Activated CD4-positive, alpha-beta T cell treated with anti-CD3 and anti-CD28 coated beads, Interleukin-2, amount 50 U/mL, for 4 hours (primary cell): ENCODE results near the gene STK32A.

Experiments used
- DNase-seq, 2 experiments: peaks; one replicate each; pipeline ENCODE4 v3.0.0-alpha.2; 2020

STK32A gene

DNA sequence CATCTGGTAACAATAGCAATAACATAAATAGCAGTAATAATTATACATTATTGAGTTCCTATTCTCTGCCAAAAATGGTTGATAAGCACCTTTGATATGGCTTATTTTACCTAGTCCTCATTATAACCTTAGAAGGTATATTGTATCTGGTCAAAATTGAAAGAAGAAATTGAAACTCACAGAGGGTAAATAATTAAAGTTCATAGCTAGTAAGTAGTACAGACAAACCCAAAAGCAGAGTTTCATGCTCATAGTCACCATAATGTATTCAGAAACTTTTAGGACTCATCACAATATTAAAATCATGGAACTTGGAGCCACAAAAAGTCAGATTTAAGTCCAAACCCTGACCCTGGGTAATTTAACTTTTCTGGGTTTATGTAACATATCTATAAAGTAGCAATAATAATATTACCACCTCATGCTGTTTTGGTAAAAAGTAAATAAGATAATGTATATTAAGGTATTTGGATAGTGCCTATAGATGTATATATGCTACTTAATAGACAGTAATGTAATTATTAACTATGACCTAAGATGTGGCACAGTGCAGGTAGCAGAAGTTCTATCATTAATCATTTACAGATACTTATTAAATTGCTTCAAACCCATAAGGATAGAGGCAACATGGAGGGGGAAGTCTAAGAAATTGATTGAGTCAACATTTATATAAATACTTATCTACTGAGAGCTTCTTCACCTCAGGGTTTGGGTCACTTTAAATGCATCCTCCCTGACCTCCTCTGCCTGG lies 32.4 kb downstream of the STK32A start:
- DNase-seq, result no peak

DNA sequence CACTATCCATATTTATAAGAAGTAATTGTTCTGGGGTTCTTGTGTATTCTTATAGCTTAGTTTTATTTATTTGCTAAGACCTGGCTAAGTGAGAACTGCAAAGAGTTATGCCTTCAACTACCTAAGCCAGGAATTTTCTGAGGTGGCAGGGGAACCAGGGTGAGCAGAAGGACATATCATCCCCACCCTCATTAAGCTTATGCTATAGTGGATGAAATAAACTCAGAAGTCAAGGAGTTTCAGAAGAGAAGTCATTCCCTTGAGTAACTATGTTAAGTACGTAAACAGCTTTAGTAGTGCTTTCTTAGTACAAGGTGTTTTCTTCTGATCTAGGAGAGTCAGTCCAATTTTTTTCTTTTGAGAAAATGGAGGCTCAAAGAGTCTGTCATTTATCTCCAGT lies 41.7 kb downstream of the STK32A start:
- DNase-seq, result no peak

DNA sequence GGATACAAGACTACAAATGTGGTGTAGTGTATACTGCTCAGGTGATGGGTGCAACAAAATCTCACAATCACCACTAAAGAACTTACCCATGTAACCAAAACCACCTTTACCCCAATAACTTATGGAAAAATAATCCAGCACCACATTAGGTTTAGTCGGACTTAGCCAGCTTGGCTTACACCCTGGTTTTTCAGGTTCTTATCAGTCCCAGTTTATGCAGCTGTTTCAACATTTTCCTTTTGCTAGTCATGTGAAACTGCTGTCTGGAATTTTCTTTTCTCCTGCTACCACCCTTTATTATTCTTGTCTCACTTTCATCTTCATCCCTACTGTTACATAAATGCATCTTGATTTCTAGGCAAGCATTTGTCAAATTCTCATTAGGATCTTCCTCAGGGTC lies 51.5 kb downstream of the STK32A start:
- DNase-seq, result no peak

DNA sequence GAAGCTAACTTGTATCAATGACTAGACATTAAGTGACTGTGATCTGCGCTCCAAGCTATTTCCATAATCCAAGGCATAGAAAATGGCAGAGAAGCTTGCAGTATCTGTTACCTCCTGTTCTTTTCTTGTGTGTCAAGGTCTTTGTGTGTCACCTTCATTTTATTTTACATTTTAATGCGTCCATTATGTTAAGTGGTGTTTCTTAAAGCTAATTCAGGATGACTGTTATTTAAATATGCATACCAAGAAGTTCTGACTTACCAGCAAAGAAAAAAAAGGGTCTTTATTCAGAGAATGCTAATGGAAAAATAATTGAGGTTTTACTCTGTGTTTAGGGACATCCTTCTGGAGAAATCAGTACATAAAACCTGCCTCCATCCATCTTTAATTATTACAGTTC lies 52.3 kb downstream of the STK32A start:
- no peak for DNase-seq

DNA sequence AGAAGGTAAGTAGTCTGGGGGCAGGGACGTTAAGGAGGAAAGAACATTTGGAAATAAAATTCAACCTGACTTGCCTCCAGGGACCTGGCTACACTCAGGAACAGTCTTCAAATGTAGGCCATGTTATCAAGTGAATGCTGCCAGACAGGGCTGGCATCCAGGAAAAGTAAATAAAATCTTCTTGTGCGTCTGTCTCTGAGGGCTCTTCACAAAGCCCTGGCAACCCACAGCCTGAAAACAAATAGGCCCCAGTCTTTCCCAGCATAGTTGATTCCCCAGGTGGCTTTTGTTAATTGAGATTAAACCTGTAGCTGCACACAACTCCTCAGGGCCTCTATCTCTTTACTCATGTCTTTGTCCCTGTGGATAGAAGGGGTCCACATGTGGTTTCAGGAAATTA lies 55.4 kb downstream of the STK32A start:
- DNase-seq, result no peak

DNA sequence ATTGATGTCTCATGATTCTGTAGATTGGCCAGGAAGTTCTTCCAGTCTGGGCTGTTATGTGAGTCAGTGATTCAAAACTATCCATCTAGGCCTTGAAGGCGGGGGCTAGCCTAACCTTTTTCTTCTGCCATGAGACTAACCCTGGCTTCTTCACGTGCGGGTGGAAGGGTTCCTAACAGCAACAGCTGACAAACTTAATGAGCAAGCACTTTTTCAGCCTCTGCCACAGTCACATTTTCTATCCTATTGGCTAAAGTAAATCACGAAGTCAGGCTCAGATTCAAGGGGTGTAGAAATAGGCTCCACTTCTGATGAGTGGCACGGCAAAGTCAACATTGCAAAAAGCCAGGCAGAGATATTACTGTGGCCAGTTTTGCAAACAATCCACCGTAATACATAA lies 68.4 kb downstream of the STK32A start:
- DNase-seq, result no peak

DNA sequence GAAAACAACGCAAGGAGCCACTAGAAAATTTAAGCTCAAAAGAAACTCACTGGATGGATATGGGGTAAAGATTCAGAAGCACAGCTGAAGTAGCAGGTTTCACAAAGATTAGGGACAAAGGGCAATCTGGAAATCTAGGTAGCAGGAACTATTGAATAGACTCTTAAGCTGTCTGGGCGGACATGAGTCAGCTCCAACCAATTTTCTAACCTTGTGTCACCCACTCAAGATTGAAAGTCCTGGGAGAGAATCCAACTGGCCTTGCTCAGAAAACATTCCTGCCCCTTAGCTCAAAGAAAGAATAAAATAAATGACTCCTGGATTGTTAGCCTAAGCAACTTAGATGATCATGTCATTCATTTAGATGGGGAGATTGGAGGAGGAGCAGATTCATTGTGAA lies 69.2 kb downstream of the STK32A start:
- DNase-seq, result no peak

DNA sequence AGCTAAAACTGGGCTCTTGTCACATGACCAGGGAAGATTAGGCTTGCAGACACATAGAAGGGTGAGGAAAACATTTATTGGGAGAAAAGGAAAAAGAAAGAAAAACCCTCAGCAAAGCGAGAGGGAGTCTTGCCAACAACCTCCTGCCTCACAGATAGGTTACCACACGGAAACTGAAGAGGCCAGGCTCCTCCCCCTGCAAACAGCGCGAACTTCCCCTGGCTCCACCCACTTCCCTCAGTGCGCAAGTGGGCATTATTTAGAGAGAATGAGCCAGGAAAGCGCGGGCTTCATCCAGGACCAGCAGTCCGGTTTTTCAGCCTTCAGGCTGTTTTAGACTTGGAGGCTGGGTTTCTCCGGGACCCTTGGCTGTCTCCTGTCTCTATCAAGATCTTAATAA lies 70.3 kb downstream of the STK32A start:
- no peak for DNase-seq

DNA sequence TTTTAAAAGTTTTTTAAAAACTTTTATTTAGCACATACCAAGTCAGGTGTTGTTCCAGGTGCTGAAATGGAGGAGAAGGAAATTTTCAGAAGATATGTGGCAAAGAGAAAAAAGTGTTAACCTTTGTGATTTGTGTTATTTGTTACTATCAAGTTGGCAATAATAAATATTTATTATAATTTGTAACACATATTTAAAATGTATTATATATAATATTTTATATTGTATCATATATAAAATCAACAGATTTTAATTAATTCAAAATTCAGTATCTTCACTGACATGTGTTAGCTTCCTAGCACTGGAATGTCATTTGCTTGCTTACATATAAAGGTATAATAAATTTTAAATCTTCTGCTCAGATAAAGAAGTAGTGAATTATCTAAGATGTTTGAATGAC lies 71.5 kb downstream of the STK32A start:
- DNase-seq, result no peak

DNA sequence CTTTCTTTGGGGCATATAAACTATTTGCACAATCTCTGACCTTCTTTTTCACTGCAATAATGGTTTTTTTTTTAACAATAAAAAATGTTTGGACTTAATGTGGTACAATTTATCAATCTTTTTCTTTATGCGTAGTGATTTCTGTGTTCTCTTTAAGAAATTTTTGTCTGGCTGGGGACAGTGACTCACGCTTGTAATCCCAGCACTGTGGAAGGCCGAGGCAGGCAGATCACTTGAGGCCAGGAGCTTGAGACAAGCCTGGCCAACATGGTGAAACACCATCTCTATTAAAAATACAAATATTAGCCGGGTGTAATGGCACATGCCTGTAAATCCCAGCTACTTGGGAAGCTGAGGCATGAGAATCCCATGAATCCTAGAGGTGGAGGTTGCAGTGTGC lies 72.3 kb downstream of the STK32A start:
- DNase-seq, result no peak

DNA sequence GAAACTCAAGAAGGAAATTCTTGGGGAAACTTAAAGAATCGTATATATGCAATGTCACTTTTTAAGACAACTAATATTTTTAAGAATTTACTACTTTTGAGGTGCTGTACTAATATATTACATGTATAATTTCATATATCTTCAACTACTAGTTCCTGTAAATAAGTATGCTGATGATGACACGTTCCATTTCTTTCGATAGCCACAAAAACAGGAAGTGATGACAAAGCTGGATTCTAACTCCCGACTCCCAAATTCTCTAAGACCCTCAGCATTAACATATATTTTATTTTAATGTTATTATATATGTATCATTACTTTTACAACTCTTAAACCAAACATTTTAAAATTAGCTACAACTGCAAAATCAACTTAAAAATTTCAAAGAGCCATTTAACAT lies 74.8 kb downstream of the STK32A start:
- DNase-seq, result no peak

DNA sequence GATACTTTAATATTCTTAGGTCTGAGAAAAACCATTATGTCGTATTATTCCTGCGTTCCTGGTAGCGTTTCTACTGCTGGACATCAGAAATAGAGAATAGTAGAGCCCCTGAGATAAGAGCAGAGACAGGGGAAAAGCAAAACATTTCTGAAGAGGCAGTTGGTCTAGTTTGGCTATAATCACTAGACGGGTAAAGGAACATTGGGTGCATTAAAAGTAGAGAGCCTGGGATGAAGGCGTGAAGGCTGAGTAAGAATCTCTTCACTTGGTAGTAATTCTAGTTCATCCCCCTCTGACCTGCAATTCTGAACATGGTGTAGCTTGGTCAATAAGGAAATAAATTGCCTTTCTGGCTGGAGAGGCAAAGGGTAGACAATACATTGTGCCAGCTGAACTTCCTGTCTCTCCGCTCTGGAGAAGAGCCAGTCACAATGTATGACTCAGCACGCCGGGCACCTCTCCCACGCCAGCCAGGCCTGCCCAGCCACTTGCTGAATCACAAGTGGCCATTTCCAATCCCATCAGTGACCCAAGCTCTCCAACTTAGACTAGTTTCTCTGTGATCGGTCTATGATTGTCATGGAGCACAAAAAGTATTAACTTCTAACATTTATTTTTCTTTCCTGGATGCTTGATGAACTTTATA lies 75.4 kb downstream of the STK32A start:
- no peak for DNase-seq

DNA sequence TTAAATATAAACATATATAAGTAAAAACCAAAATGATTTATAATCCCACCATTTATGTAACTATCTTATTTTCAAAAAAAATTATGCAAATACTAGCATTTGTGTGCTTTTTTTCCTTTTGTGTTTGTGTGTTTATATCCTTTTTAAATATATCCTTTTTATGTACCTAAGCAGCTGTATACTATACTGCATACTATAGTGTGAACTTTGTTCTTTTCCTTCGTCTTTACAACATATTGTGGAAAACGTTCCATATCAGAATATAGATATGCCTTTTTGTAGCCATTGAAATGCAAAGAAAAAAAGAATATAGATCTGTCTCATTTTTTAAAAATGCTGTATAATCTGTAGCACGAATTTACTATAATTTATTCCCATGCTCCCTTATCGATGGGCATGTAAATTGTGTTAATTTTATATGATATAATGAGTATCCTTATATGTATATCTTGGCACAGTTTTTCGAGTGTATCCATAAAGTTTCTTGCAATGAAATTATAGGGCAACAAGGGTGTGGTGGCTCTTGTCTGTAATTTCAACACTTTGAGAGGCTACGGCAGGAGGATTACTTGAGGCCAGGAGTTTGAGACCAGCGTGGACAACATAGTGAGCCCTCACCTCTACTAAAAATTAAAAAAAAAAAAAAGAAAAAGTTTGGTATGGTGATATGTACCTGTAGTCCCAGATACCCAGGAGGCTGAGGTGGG lies 83.3 kb downstream of the STK32A start:
- DNase-seq, result no peak

DNA sequence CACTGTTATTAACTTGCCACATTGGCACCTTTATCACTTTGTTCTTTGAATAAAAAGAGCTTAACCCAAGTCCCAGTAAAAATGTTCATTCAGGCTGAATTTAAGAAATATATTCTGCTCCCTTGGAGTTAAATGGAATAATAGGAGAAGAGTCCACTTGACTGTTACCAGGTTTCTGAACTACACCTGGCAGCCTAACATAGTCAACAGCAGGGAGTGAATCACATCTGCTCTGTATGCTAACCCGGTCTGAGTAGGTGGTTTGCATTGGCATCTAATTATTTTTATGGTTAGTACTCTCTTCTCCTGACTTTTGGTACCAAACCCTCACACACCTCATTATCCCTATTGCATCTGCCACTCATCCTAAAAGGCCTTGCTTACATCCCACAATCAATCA lies 86.7 kb downstream of the STK32A start:
- DNase-seq, result no peak

DNA sequence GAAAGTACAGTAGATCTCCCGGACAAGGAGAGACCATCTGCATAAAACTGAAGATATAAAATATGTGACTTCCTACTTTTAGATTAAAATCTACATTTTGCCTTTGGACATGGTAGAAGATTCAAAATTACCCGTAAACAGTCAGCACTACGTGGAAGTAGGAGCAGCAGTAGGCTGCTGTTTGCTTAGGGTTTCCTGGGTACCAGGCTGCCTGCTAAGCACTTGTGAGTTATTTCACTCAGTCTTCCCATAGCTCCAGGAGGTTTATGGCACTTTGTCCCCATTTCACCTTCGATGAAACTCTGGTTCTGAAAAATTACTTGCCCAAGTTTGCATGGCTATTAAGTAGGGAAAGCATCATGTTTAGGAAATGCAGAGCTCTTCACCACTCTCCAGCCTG lies 92.6 kb downstream of the STK32A start:
- no peak for DNase-seq

DNA sequence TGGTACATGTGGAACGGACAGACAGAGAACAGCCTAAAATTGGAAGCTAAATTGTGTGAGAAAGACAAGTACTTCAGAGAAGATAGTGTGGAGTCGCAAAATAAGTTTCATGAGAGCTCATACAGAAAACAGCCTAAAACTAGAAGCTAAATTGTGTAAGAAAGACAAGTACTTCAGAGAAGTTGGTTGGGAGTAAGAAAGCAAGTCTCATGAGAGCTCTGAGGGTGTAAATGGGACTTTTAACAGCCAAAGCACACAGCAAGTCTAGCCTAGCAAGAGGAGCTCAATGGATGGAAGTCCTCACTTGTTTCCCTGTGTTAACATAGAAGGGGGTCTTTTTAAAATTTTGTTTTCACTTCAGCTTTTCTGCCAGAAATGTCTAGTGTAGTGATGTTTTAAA lies 93.1 kb downstream of the STK32A start:
- no peak for DNase-seq

DNA sequence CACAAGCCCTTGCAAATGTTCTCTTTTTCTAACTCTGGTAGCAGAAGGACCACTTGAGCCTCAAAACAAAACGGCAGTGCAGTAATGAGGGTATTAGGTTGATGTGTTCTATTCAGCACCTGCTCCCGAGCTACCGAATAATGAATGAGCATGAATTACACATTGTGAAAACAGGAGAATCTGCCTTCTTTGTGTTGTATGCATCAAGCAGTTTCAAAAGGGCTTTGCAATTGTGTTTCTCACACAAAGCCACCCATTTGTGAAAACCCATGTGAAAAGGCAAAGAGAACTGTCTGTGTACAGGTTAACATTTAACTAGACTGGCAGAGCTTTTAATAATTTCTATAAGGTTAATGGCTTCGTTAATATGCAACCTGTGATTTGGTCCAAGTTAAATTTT lies 97.8 kb downstream of the STK32A start:
- DNase-seq, result no peak

DNA sequence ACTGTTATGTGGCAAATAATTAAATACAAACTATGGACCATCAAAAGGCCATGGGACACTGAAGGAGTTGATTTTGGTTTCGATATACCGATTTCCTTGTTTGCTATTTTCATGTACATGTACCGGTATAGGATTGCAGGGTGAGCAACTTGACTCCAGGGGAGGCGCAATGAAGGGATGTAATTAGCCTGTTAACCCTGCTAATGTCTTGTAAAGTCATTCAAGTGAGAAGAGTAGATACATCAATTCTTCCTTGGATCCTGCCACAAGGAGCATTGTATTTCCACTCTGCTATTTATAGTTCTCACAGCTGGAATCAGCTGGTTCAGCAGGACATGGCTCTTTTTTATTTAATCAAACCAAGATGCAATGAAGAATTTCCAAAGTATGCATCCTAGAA lies 102.0 kb downstream of the STK32A start:
- DNase-seq, result no peak

DNA sequence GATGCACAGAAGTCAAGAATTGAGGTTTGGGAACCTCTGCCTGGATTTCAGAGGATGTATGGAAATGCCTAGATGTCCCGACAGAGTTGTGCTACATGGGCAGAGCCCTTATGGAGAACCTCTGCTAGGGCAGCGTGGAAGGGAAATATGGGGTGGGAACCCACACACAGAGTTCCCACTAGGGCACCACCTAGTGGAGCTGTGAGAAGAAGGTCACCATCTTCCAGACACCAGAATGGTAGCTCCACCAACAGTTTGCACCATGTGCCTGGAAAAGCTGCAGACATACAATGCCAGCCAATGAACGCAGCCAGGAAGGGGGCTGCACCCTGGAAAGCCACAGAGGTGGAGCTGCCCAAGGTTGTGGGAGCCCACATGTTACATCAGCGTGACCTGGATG lies 104.5 kb downstream of the STK32A start:
- no peak for DNase-seq

DNA sequence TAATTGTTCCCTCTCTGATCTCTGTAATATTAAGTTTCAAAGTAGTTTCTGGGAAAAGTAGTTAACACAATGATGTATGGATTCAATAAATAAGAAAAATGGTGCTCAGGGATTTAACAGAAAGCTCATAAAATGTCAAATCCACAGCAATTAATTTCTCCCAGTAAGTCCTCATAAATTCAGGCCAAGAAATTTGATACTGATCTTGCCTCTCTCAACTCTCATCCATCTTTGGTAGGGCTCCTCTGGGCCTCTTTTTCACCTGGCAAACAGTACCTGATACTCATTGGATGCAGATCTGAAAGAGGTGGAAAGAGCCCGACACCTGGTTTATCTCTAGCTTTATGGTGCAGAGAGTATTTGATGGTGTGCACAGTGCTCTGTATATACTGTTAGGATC lies 106.1 kb downstream of the STK32A start:
- no peak for DNase-seq

DNA sequence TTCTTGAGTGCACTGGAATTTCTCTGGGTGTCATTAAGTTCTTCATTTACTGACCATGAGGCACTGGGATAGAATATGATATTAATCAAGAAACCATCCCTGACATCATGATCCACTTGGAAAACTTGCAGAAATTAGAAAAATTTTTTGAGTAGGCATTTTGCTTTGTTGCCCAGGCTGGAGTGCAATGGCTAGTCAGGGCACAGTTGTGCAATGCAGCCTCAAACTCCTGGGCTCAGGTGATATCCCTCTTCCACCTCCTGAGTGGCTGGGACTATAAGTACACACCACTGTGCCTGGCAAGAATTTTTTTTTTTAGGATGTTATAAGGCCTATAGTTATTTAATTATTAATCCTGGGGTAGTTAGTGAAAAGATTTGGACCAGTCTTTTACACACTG lies 106.5 kb downstream of the STK32A start:
- DNase-seq, result no peak

DNA sequence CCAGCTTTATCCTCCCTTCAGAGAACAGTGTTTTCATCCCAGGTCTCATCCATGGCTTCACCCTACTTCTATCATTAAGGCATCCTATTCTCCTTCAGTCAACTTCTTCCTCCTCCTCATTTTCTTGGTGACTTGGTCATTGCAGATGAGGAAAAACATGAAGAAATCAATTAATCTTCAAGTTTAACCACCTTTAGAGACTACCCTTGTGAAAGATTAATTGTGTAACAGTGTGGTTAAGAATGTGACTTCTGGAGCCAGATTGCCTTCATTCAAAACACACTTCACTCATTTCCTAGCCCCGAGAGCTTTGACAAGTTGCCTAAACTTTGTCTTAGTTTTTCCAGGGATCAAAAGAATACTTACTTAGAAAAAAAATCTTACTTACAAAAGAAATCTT lies 110.0 kb downstream of the STK32A start:
- DNase-seq, result no peak

DNA sequence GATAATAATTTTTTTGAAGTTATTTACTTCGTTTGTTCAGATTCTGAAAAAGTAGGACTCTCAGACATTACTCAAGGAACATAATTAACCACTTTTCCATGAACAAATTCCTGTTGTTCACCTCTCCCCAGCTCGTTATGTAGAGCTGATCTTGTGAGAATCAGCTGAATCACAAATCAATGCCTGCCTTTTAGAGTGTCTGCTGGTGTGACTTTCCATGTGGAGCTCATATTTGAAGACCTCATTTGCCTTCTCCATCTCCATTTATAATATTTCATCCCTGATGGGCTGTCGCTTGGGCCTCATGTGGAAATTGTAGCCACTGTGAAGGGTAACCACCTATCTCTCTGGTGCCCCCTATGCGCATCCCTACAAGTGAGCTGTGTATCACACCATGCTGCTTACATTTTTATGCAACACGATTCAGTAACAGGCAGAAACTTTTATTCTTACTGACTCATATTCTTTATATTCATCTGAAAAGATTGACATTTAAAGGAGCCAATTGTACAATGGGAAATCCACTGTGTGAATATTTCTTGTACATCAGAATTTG lies 111.3 kb downstream of the STK32A start:
- DNase-seq, result no peak

DNA sequence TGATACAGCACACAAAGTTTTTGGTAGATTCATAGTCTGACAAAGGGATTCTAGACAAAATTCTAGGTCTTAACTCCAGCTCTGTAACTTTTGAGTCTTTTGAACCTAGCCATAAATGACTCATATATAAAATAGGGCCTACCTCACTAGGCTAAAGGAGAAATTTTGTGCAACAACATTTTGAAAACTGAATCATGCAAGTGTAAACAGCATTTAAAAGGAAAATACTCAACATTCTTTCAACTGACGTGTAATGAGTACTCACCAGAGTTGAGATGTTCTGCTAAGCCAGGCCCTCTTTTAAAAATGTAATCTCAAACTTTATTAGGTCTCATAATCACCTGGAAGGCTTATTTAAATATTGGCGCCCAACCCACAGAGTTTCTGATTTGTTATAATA lies 113.2 kb downstream of the STK32A start:
- no peak for DNase-seq
